Transverse colon (tissue), 3 donors: ENCODE measurements around the gene VSIG2.

ENCODE experiments used
- CTCF ChIP-seq, 5 experiments: fragments of 200-600 bp in 3 of 5; fragments of 450-650 bp in 2 of 5; sonication (generic) in 3 of 5; IDR thresholded peaks; 1 replicate in 2 of 5; 2 replicates in 3 of 5; pipeline ENCODE4 v1.5.1; 2016 to 2017; ENCODE audit warnings: antibody characterized with exemption in 5 of 5, inconsistent platforms in 3 of 5, mild to moderate bottlenecking in 2 of 5, moderate library complexity in 1 of 5
- EP300 ChIP-seq: sonication (generic); formaldehyde crosslinking; IDR thresholded peaks from one replicate; pipeline ENCODE4 v1.6.1; 2017; ENCODE audit warnings: antibody characterized with exemption, low read depth
- POLR2A ChIP-seq: fragments of 450-650 bp; IDR thresholded peaks from one replicate; pipeline ENCODE4 v1.6.1; 2016; ENCODE audit warnings: antibody characterized with exemption, mild to moderate bottlenecking, moderate library complexity

- no peak for TF ChIP-seq CTCF (IDR thresholded peaks at IDR 0.05)
- TF ChIP-seq POLR2A: no peak
- TF ChIP-seq EP300: no peak
These were observed 1.1 kb upstream of the VSIG2 start for GRCh38 chr11:124753205-124753604.
